Measurements from ENCODE around the gene BEST4. TPM values are rescaled to one million over a fixed set of nuclear protein-coding genes. Genes with fewer than 3 reads are reported as not detected.
"Not testable (repeated sequence)": the region's sequence is repeated elsewhere in the genome, so short reads cannot be mapped to it uniquely, and the experiment has no call there.

The BEST4 gene
- total RNA-seq, 1 donor from 2014 or later: 0.12 TPM

DNA sequence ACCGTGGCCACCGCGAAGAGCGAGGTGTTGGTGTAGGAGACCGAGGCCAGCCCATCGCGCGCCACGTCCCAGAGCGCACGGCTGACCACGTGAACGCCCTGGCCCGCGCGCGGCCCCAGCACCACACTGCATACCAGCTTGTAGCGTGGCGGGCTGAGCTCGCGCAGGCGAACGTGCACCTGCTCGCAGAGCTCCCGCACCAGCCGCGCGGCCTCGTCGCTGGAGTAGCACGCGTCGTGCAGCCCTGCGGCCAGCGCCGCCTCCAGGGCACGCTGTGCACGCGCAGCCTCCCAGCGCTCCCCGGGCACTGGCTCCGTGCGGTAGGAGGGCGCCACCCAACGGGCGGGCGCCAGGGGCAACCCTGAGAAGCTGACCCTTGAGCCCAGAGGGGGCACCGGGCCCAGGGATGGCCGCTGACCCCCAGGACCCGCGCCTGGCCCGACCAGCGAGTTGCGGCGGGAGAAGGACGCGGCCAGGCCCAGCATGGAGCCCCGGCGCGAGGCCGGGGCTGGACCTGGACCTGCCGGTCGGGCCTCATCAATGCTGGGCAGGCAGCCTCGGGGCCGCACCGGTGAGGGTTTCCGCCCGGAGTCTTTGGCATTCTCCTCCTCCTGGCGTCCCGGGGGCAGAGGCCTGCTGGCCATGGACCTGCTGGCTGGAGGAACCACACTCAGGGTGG is 18.2 kb upstream of the BEST4 start:
- no peak for ATAC-seq
- intact Hi-C loops (cut with micrococcal nuclease): no loop called here
- DNase-seq: peak; percentile 49

GRCh38 chr1:44805311-44806024 is 17.5 kb upstream of the BEST4 start:
- intact Hi-C loops (cut with micrococcal nuclease): no loop called here
- no peak for ATAC-seq
- no peak for DNase-seq

DNA sequence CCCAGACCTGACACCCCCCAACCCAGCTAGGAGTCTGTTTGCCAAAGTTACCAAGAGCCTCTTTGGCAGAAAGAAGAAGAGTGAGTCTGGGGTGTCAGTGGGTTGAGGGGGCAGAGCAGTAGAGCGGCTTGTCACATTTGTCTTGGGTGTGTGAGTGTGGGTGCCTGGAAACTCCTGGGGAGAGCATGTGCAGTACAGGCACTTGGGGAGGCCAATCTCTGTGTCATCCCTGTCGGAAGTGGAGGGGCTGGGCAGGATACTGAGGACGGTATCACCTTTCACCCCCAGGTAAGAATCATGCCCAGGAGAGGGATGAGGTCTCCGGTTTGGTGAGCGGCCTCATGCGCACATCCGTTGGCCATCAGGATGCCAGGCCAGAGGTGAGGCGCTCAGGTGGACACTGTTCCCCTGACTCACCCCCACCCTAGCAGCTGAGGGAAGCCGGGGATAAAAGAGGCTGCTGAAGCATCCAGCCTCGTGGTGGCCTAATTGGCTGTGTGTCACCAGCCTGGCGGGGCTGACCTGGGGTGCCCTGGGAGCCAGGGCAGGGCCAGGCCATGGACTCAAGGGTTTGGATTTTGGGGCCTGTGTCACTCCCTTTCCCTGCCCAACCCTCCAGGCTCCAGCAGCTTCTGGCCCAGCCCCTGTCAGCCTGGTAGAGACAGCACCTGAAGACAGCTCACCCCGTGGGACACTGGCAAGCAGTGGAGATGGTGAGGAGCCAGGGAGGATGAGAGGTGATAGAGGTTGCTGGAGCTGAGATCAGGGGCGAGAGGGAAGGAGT is 15.5 kb upstream of the BEST4 start:
- DNase-seq (no peak), ATAC-seq (no peak)
- intact Hi-C loops (cut with micrococcal nuclease): no loop called here

- DNase-seq (no peak), ATAC-seq (no peak)
- intact Hi-C loops (cut with micrococcal nuclease): no loop called here
Measured at GRCh38 chr1:44803062-44803311, 15.0 kb upstream of the BEST4 start.

GRCh38 chr1:44802306-44803061 is 14.5 kb upstream of the BEST4 start:
- DNase-seq: no peak
- intact Hi-C loops (cut with micrococcal nuclease): no loop called here
- no peak for ATAC-seq

- ATAC-seq (no peak), DNase-seq (no peak)
- intact Hi-C loops (cut with micrococcal nuclease): no loop called here
Measured at GRCh38 chr1:44801491-44802305, 13.7 kb upstream of the BEST4 start.

DNA sequence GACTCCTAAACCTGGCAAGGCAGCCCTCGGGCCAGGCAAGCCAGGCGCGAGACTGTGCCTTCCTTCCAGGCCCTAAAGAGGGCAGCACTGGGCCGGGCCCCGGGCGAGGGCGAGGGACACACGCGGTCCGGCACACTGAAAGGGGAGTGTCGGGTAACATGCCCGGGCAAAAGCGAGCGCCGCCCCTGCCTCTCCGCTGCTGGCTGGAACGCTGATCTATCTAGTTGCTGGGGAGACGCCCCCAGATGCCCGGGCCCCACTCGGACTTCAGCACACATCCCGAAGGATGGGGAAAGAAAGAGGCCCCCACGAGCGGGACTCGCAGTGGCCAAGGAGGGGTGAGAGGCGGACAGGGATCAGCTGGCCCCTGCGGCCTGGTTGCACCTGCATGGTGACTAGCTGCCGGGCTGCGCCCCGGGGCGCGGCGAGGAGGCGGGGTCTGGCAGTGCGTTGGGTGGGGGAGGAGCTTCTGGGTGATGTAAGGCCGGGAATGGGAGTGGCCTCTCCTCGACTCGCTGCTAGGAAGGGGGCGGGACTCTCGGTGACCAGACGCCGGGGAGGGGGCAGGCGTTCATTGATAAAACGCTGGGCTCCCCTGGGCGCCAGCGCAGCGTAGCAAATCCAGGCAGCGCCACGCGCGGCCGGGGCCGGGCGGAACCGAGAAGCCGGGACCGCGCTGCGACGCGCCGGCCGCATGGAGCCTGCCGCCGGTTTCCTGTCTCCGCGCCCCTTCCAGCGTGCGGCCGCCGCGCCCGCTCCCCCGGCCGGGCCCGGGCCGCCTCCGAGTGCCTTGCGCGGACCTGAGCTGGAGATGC is 12.0 kb upstream of the BEST4 start, which contains the start of gene PLK3:
TSS of gene PLK3 (plus strand) at position 608 of the 815 bp plus-strand sequence. CDS start at position 695, 87 bp downstream.
- ATAC-seq: peak; percentile 96
- intact Hi-C loops (cut with micrococcal nuclease): no loop called here
- DNase-seq: peak; percentile 97

DNA sequence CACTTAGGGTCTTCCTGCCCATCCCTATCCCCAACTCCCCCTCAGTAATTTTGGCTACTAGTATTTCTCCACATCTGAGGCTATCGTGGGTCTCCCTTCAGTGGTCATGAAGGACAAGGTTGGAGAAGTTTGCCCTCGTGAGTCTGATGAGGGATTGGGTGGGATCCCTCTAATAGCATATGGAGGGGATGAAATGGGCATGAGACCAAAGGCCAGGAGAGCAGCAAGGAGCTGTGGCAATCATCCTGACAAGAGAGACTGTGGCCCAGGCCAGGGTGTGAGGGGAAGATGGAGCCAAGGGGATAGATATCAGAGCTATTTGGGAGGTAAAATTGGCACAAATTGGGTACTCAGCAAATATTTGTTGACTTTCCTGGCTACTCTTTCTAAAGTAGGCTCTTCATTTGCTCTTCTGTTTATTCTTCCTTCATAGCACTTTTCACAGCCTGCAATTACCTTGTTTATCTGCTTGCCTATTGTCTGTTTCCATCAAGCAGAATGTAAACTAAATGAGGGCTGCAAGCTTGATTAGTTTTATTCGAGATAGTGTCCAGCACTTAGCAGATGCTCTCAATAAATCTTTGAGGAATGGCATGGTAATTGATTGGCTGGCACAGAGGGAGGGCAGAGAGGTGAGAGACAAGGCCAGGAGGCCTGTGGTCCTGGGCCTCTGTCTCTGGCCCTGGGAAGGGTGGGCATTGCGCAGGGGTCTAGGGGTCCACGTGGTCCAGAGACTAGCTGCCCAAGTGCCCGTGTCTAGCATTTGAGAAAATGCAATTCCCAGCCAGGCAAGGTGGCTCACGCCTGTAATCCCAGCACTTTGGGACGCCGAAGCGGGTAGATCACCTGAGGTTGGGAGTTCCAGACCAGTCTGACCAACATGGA is 10.8 kb upstream of the BEST4 start:
- DNase-seq: no peak
- intact Hi-C loops (cut with micrococcal nuclease): no loop called here

DNA sequence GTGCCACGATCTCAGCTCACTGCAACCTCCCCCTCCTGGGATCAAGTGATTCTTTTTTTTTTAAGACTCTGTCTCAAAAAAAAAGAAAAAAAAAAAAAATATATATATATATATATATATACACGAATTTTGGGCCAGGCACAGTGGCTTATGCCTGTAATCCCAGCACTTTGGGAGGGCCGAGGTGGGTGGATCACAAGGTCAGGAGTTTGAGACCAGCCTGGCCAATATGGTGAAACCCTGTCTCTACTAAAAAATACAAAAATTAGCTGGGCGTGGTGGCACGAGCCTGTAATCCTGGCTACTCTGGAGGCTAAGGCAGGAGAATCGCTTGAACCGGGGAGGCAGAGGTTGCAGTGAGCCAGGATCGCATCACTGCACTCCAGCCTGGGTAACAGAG is 9.9 kb upstream of the BEST4 start:
- intact Hi-C loops (cut with micrococcal nuclease); DNase-seq; ATAC-seq: not testable (repeated sequence)

More for the DNA sequence above, 10.8 kb upstream of the BEST4 start:
- no peak for ATAC-seq

DNA sequence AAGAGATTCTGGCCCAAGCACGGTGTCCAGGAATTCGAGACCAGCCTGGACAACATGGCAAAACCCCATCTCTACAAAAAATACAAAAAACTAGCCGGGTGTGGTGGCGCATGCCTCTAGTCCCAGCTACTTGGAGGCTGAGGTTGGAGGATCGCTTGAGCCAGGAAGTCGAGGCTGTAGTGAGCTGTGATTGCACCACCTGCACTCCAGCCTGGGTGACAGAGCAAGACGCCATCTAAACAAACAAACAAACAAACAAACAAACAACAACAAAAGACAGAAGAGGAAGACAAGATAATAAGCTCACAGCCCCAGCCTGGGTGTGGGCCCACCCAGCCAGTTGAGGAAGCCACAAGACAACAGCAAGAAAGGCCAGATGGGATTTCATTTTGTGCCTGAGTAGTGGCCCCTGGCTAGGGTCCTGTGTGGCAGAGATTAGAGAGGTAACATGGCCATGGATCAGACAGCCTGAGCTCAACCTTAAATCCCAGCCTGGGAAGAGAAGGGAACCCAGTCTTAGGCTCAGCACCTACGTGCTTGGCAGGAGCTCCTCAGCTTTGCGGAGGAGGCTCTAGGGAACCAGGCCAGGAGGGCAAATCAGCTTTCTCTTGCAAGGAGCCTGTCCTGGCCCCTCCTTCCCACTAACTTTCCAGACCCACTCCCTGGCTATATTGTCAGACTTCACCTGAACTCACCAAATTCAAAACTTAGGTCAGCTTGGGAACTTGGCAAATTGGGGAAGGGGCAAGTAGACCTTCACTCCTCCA is 4.9 kb upstream of the BEST4 start:
- intact Hi-C loops (cut with micrococcal nuclease): no loop called here
- no peak for ATAC-seq
- DNase-seq: no peak

DNA sequence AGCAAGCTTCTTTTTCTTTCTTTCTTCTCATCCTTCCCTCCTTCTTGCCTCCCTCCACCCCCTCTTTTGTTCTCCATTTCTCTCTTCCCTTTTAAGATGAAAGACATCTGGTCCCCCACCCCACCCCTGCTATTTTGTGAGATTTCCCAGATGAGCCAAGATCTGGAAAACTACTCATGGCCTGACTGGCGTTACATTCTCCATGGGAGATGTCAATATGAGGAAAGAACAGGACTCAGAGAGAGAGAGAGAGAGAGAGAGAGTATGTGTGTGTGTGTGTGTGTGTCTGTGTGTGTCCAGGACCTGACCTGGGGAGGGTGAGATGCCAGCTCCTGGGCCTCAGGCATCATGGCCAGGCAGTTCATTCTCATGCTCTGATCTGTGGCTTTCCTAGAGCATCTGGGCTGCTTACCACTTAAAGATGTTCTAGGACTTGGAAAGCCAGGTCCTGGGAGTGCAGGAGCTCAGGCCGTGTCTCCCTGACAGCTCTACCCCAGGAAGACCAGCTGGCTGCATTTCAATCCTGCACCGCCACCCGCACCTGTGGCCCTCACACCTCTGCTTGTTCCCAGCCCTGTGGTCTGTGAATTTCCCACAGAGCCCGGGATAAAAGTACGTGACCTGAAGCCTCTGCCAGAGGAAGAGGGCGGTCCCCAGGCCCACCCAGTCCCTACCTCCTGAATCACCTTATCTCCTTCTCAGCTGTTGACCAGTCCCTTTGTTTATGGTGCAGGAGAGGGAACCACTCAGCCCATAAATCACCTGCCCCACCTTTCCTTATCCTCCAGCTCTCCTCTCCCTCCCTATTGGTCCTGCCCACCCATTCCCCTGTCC is 3.2 kb upstream of the BEST4 start:
- DNase-seq (no peak), ATAC-seq (no peak)
- intact Hi-C loops (cut with micrococcal nuclease): no loop called here

- intact Hi-C loops (cut with micrococcal nuclease): no loop called here
- DNase-seq: no peak
- ATAC-seq: no peak
Measured at GRCh38 chr1:44787506-44787905, 464 bp downstream of the BEST4 start.

DNA sequence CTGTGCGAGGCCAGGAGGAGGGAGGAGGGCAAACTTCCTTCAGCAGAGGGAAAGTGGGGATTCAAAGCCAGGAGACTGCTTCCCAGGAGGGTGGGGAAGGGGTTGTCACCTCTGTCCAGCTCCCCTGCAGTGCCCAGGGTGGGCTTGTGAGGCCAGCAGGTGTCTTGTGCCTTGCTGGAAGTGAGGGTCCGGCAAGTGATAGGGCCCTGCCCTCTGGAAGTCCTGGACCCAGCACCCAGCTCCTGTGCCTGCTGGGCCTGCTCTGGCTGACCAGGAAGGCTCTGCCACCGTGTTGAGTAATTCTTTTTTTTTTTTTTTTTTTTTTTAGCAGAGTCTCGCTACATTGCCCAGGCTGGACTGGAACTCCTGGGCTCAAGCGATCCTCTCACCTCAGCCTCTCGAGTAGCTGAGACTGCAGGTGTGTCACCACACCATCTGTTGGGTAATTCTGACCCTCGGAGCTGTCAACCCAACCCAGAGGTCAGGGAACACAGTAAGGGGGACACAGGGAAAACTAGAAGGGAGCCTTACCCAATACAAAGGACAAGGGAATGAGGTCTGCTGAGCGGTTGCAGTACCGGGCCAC is 1.0 kb downstream of the BEST4 start:
- ATAC-seq: no peak

GRCh38 chr1:44786138-44786840 is 1.7 kb downstream of the BEST4 start:
- ATAC-seq: peak; percentile 73
- DNase-seq: peak; percentile 79
- intact Hi-C loops (cut with micrococcal nuclease): no loop called here

More for the DNA sequence above, 1.0 kb downstream of the BEST4 start:
- intact Hi-C loops (cut with micrococcal nuclease): no loop called here
- no peak for DNase-seq

Measured in left ventricle myocardium superior (tissue), 1 donor.